HG03558 (cell line): Measurements from ENCODE around the gene POU6F2.

Experiments
- ATAC-seq: cut with Tn5 transposase; IDR thresholded peaks from one replicate; pipeline ENCODE4 v1.9.1; 2021; ENCODE audit warnings: moderate number of reproducible peaks; ENCODE audit not compliant: unreplicated experiment; ENCODE audit errors: extremely low read depth

The POU6F2 gene

GRCh38 chr7:39238234-39238869, 260.6 kb downstream of the POU6F2 start:
- no peak for ATAC-seq

- ATAC-seq: no peak
Measured at GRCh38 chr7:39240864-39241263, 263.2 kb downstream of the POU6F2 start.

GRCh38 chr7:39247576-39247975, 269.9 kb downstream of the POU6F2 start:
- no peak for ATAC-seq

- no peak for ATAC-seq
Measured at GRCh38 chr7:39248041-39248691, 270.5 kb downstream of the POU6F2 start.

- ATAC-seq: no peak
Measured at GRCh38 chr7:39248692-39249090, 271.0 kb downstream of the POU6F2 start.

- no peak for ATAC-seq
Measured at GRCh38 chr7:39249635-39250152, 272.0 kb downstream of the POU6F2 start.

- no peak for ATAC-seq
Measured at GRCh38 chr7:39252916-39253315, 275.2 kb downstream of the POU6F2 start.

- no peak for ATAC-seq
Measured at GRCh38 chr7:39259391-39260003, 281.8 kb downstream of the POU6F2 start.

GRCh38 chr7:39260279-39260844, 282.7 kb downstream of the POU6F2 start:
- no peak for ATAC-seq

- ATAC-seq: no peak
Measured at GRCh38 chr7:39261771-39262170, 284.1 kb downstream of the POU6F2 start.

GRCh38 chr7:39265641-39266591, 288.2 kb downstream of the POU6F2 start:
- ATAC-seq: no peak

GRCh38 chr7:39269034-39269433, 291.3 kb downstream of the POU6F2 start:
- no peak for ATAC-seq

- ATAC-seq: no peak
Measured at GRCh38 chr7:39270018-39270417, 292.3 kb downstream of the POU6F2 start.

GRCh38 chr7:39271402-39271801, 293.7 kb downstream of the POU6F2 start:
- no peak for ATAC-seq

GRCh38 chr7:39272111-39272510, 294.4 kb downstream of the POU6F2 start:
- no peak for ATAC-seq

- no peak for ATAC-seq
Measured at GRCh38 chr7:39272691-39273090, 295.0 kb downstream of the POU6F2 start.

GRCh38 chr7:39280337-39280736, 302.6 kb downstream of the POU6F2 start:
- no peak for ATAC-seq

GRCh38 chr7:39285256-39285655, 307.5 kb downstream of the POU6F2 start:
- no peak for ATAC-seq

GRCh38 chr7:39288303-39288702, 310.6 kb downstream of the POU6F2 start:
- no peak for ATAC-seq
